ENCODE measurements around the gene IFNG-AS1.

Gene IFNG-AS1

GRCh38 chr12:67964456-67964855 lies 24.8 kb upstream of the IFNG-AS1 start:
- Histone ChIP-seq H3K27ac (no peak overlapping the region), H3K27me3 (no peaks in the 10 kb centered on the region), H3K36me3 (no peaks in the 10 kb centered on the region)

GRCh38 chr12:67966560-67966959 lies 22.7 kb upstream of the IFNG-AS1 start:
- Histone ChIP-seq H3K27ac (no peak overlapping the region), H3K36me3 (no peaks in the 10 kb centered on the region), H3K27me3 (no peaks in the 10 kb centered on the region), H3K4me2 (peak overlapping the region in 6 of 11 experiments; percentile 12 to 46 (median 32); a peak in 11 of 22 replicates), H3K4me3 (no peak overlapping the region), H4K20me1 (no peaks in the 10 kb centered on the region), H3K9me3 (replicated peaks in 1 of 11) (no peaks in the 10 kb centered on the region), H3K4me1 (peaks cover 0 to 15% (median 9%) of the 10 kb centered on the region in 10 experiments; a peak in 11 of 20 replicates), H3K9ac (no peak overlapping the region)
- no peak for TF ChIP-seq Cebpa-rat (IDR thresholded peaks at IDR 0.05)

More at GRCh38 chr12:67964456-67964855, 24.8 kb upstream of the IFNG-AS1 start:
- no peak overlapping the region for H3K4me2 ChIP-seq
- peaks cover 0 to 15% (median 9%) of the 10 kb centered on the region in 10 experiments; a peak in 11 of 20 replicates for H3K4me1 ChIP-seq
- TF ChIP-seq Cebpa-rat (IDR thresholded peaks at IDR 0.05): no peak
- H3K9me3 ChIP-seq (replicated peaks in 1 of 11): peaks cover 0 to 10% (median 3%) of the 10 kb centered on the region in 11 experiments; a peak in 5 of 22 replicates
- no peak overlapping the region for H3K9ac ChIP-seq
- H4K20me1 ChIP-seq: no peaks in the 10 kb centered on the region
- H3K4me3 ChIP-seq: no peak overlapping the region

DNA sequence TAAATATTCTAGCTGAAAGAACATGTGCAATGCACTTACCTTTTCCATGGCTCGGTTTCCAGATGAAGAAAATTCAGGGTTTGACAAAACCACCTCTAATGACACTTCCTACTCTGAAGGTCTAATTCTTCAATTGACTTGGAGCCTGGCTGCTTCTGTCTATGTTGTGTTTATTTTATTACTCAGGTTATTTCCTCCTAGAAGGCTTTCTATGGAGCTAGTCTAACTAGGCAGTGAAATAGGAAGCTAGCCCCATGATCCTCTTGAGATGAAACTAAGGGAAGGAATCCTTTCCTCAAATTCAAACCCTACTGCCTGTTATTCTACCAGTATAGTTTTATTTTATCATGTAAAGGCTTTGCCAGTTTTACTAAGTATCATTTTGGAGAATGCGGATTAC lies 20.9 kb upstream of the IFNG-AS1 start:
- peaks cover 0 to 15% (median 9%) of the 10 kb centered on the region in 10 experiments; a peak in 11 of 20 replicates for H3K4me1 ChIP-seq
- H3K27me3 ChIP-seq: no peaks in the 10 kb centered on the region
- H4K20me1 ChIP-seq: no peaks in the 10 kb centered on the region
- TF ChIP-seq Cebpa-rat (IDR thresholded peaks at IDR 0.05): no peak
- no peaks in the 10 kb centered on the region for H3K9me3 ChIP-seq (replicated peaks in 1 of 11)
- no peak overlapping the region for H3K4me2 ChIP-seq
- no peak overlapping the region for H3K4me3 ChIP-seq
- H3K9ac ChIP-seq: no peak overlapping the region
- no peaks in the 10 kb centered on the region for H3K36me3 ChIP-seq
- no peak overlapping the region for H3K27ac ChIP-seq

DNA sequence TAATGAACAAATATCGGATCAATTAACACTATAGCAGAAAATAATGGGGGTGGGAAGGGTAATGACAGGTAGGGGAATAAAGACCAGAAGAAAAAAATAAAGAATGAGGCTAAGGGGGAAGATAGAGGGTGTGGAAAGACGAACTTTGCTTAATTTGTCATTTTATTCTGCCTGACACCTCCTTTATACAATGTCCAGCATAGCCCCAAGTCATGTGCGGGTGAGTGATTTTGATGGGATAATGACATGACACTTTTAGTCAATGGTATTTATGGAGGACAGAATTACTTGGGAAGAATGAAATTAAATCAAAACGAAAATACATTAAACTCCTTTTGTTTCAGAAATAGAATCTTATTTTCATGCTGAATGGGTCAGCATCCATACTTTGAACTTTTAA lies 20.5 kb upstream of the IFNG-AS1 start:
- Histone ChIP-seq H3K9me3 (replicated peaks in 1 of 11) (no peaks in the 10 kb centered on the region), H4K20me1 (no peaks in the 10 kb centered on the region), H3K27ac (no peak overlapping the region), H3K9ac (no peak overlapping the region), H3K4me1 (peaks cover 0 to 15% (median 9%) of the 10 kb centered on the region in 10 experiments; a peak in 11 of 20 replicates), H3K4me2 (no peak overlapping the region), H3K4me3 (no peak overlapping the region), H3K27me3 (no peaks in the 10 kb centered on the region), H3K36me3 (no peaks in the 10 kb centered on the region)
- TF ChIP-seq Cebpa-rat (IDR thresholded peaks at IDR 0.05): no peak

DNA sequence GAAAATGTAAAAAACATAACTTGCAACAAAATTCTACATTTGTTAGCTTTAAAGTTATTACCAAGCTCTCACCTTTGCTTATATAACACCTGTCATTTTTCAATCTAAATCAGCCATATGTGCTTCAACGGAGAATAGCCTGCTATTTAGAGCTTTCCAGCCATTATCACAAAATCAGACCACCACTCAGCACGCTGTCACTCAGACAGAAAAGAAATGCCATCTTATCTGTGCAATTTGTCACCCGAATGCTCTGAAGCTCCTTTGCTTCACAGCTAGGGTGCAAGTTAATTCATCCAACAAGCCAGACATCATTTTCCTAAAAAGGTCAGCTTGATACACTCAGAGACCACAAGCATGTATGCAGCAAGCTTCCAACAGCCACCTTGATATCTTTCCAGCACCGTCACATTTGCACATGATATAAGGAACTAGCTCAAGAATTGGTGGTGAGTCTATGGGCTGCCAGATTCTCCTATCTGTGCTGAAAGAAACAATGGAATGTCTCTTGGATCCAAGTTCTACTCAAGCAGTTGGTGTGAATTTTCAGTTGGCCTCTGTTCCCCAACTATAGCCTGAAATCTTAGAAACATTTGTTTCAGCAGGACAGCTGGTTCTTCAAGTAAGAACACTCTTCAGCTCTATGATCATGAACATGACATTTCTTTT lies 20.0 kb upstream of the IFNG-AS1 start:
- Histone ChIP-seq H3K4me2 (no peak overlapping the region), H3K9ac (no peak overlapping the region), H3K4me3 (no peak overlapping the region), H3K27me3 (no peaks in the 10 kb centered on the region), H3K4me1 (peaks cover 0 to 15% (median 9%) of the 10 kb centered on the region in 10 experiments; a peak in 11 of 20 replicates), H3K9me3 (replicated peaks in 1 of 11) (no peaks in the 10 kb centered on the region), H3K36me3 (no peaks in the 10 kb centered on the region), H4K20me1 (no peaks in the 10 kb centered on the region), H3K27ac (no peak overlapping the region)
- TF ChIP-seq Cebpa-rat (IDR thresholded peaks at IDR 0.05): no peak

DNA sequence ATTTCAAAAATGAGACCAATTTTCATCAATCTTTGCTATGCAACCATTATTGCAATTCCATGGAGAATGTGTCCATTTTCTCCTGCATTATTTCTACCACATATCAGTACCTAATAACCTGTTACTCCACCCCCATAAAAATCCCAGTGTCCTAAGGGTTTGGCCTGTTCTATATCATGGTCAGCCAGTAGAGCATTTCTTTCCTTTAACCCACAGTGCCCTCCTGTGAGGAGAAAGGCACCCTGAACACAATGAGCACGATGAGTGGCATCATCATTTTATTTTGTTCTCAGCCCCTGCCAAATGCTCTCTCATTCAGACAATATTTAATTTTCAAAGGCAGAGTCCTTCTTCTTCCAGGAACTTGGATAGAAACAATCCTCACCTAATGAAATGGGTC lies 11.6 kb upstream of the IFNG-AS1 start:
- H3K9me3 ChIP-seq (replicated peaks in 1 of 11): peaks cover 26 to 48% (median 37%) of the 10 kb centered on the region in 11 experiments
- no peaks in the 10 kb centered on the region for H3K4me1 ChIP-seq
- no peak overlapping the region for H3K4me3 ChIP-seq
- TF ChIP-seq Cebpa-rat (IDR thresholded peaks at IDR 0.05): no peak
- no peak overlapping the region for H3K27ac ChIP-seq
- no peak overlapping the region for H3K9ac ChIP-seq
- H3K4me2 ChIP-seq: no peak overlapping the region
- no peaks in the 10 kb centered on the region for H3K27me3 ChIP-seq
- no peaks in the 10 kb centered on the region for H4K20me1 ChIP-seq
- H3K36me3 ChIP-seq: no peaks in the 10 kb centered on the region

GRCh38 chr12:67980391-67980790 lies 8.9 kb upstream of the IFNG-AS1 start:
- no peaks in the 10 kb centered on the region for H3K27me3 ChIP-seq
- peaks cover 26 to 46% (median 41%) of the 10 kb centered on the region in 11 experiments for H3K9me3 ChIP-seq (replicated peaks in 1 of 11)
- no peak for TF ChIP-seq Cebpa-rat (IDR thresholded peaks at IDR 0.05)
- H4K20me1 ChIP-seq: no peaks in the 10 kb centered on the region
- H3K4me1 ChIP-seq: no peaks in the 10 kb centered on the region
- no peak overlapping the region for H3K27ac ChIP-seq
- no peak overlapping the region for H3K4me3 ChIP-seq
- H3K36me3 ChIP-seq: no peaks in the 10 kb centered on the region
- no peak overlapping the region for H3K4me2 ChIP-seq
- no peak overlapping the region for H3K9ac ChIP-seq

DNA sequence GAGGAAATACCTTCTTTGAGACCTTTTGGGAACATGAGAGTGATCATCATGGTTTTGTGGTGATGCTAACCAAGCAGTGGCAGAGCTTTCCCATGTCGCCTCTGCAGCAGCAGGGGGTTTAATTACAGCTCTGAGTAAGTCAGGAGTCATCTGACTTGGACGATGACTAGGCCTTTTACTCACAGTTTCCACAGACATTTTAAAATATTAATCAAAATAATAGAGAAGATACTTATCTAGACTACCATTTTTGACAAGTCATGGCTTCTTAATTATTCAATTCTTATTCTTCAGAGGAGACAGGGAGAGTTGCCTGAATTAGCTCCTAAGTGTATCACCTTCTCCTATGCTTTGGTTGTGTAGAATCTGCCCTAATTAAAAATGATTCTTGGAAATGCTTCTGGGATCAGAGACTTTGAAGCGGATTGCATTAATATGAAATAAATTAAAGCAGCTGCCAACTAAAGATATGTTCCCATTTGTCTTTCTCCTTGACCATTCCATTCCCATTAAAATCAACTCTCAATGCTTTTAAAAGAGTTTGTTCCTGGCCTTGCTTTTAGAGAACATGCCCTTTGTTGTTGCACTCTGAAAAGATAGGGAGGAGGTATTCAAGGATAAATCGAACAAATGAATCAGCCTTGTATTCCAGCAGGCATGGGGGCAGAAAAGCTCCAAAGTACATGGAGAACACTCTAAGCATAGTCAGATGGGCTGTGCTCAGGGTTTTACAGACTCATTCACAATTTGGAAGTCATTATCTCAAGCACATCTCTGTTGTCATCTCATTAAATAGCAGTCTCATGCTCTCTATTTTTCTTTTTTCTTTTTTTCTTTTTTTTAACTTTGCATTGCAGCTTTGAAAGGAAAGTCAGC lies 7.7 kb upstream of the IFNG-AS1 start:
- TF ChIP-seq Cebpa-rat (IDR thresholded peaks at IDR 0.05): no peak
- no peaks in the 10 kb centered on the region for H3K4me1 ChIP-seq
- peaks cover 26 to 50% (median 42%) of the 10 kb centered on the region in 11 experiments for H3K9me3 ChIP-seq (replicated peaks in 1 of 11)
- no peak overlapping the region for H3K4me2 ChIP-seq
- no peak overlapping the region for H3K9ac ChIP-seq
- no peak overlapping the region for H3K27ac ChIP-seq
- no peaks in the 10 kb centered on the region for H4K20me1 ChIP-seq
- H3K36me3 ChIP-seq: no peaks in the 10 kb centered on the region
- no peaks in the 10 kb centered on the region for H3K27me3 ChIP-seq
- no peak overlapping the region for H3K4me3 ChIP-seq

GRCh38 chr12:67982164-67982563 lies 7.1 kb upstream of the IFNG-AS1 start:
- no peak overlapping the region for H3K27ac ChIP-seq

More at GRCh38 chr12:67982164-67982563, 7.1 kb upstream of the IFNG-AS1 start:
- no peaks in the 10 kb centered on the region for H3K27me3 ChIP-seq
- H3K4me1 ChIP-seq: no peaks in the 10 kb centered on the region
- no peak for TF ChIP-seq Cebpa-rat (IDR thresholded peaks at IDR 0.05)
- no peak overlapping the region for H3K4me3 ChIP-seq
- no peak overlapping the region for H3K9ac ChIP-seq
- H3K9me3 ChIP-seq (replicated peaks in 1 of 11): peaks cover 23 to 50% (median 38%) of the 10 kb centered on the region in 11 experiments
- H4K20me1 ChIP-seq: no peaks in the 10 kb centered on the region
- no peaks in the 10 kb centered on the region for H3K36me3 ChIP-seq
- H3K4me2 ChIP-seq: no peak overlapping the region

Data from BLaER1 treated with 17β-estradiol and CSF1 and Interleukin-3, amounts not matched to agents 10 nM and 100 nM (cell line).